Osteocyte (in vitro differentiated cells): ENCODE data around the gene GCDH. TPM values are rescaled to one million over a fixed set of nuclear protein-coding genes. Genes with fewer than 3 reads are reported as not detected.

ENCODE experiments used
- DNase-seq: peaks from one replicate; pipeline ENCODE4 v3.0.0; 2021; ENCODE audit warnings: mixed read lengths; ENCODE audit not compliant: unreplicated experiment; ENCODE audit errors: extremely low spot score
- H3K27ac Mint-ChIP-seq: one replicate; pipeline ENCODE4 v1.8.0; 2021; ENCODE audit warnings: mild to moderate bottlenecking, mixed read lengths; ENCODE audit not compliant: unreplicated experiment
- H3K27me3 Mint-ChIP-seq: one replicate; pipeline ENCODE4 v1.8.0; 2021; ENCODE audit warnings: mixed read lengths; ENCODE audit not compliant: unreplicated experiment
- H3K36me3 Mint-ChIP-seq: one replicate; pipeline ENCODE4 v1.8.0; 2021; ENCODE audit warnings: mixed read lengths; ENCODE audit not compliant: unreplicated experiment
- H3K4me1 Mint-ChIP-seq: one replicate; pipeline ENCODE4 v1.8.0; 2021; ENCODE audit warnings: mixed read lengths; ENCODE audit not compliant: unreplicated experiment
- H3K4me3 Mint-ChIP-seq: one replicate; pipeline ENCODE4 v1.8.0; 2021; ENCODE audit warnings: mild to moderate bottlenecking, moderate library complexity, mixed read lengths; ENCODE audit not compliant: unreplicated experiment
- H3K9me3 Mint-ChIP-seq: one replicate; pipeline ENCODE4 v1.8.0; 2021; ENCODE audit warnings: mixed read lengths; ENCODE audit not compliant: unreplicated experiment
- total RNA-seq: library from RNA; stranded (reverse); gene quantifications from 2 replicates; pipeline ENCODE4 v1.2.1, GENCODE V29; 2021
- TF ChIP-seq, protein P1 (sequence below): fragments of 200-600 bp; sonication (generic); IDR thresholded peaks from 2 replicates; pipeline ENCODE4 v1.5.0; 2021; ENCODE audit warnings: antibody characterized with exemption, mild to moderate bottlenecking, moderate library complexity

GCDH gene
- total RNA-seq, 1 donor from 2014 or later, result 23.1 TPM

DNA sequence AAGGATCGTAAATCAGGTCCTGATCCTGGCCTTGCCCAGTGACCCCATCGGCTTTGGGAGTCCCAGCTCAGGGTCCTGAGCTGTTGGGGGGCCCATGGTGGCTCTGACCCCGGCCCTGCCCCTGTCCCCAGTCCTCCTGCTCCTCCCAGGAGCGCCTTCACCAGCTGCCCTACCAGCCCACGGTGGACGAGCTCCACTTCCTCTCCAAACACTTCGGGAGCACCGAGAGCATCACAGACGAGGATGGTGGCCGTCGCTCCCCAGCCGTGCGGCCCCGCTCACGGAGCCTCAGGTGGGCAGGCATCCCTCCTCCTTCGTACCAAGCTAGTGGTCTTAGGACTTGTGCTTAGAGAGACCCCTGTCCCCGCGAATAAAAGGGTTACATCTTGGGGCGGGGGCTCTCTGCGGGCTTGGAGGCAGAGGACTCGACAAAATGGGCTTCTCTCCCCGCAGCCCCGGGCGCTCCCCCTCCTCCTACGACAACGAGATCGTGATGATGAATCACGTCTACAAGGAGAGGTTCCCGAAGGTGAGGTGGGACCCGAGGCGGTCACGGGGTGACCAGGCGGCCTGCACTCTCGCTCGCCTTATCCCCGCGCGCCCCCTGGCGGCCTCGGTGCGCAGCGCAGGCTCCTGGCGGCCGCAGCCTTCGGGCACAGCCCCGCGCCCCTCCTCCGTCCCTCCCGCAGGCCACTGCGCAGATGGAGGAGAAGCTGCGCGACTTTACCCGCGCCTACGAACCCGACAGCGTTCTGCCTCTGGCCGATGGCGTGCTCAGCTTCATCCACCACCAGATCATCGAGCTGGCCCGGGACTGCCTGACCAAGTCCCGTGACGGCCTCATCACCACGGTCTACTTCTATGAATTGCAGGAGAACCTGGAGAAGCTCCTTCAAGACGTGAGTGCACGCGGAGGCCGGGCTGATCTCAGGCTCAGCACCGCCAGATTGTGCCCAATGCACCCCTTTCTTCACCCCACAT, 43.5 kb upstream of the GCDH start:
- H3K9me3 Mint-ChIP-seq, result no peaks in the 10 kb centered on the region
- no peaks in the 10 kb centered on the region for H3K36me3 Mint-ChIP-seq
- peaks cover 12% of the 10 kb centered on the region for H3K27me3 Mint-ChIP-seq
- H3K4me1 Mint-ChIP-seq, result peaks cover 3% of the 10 kb centered on the region
- TF ChIP-seq, protein P1, sequence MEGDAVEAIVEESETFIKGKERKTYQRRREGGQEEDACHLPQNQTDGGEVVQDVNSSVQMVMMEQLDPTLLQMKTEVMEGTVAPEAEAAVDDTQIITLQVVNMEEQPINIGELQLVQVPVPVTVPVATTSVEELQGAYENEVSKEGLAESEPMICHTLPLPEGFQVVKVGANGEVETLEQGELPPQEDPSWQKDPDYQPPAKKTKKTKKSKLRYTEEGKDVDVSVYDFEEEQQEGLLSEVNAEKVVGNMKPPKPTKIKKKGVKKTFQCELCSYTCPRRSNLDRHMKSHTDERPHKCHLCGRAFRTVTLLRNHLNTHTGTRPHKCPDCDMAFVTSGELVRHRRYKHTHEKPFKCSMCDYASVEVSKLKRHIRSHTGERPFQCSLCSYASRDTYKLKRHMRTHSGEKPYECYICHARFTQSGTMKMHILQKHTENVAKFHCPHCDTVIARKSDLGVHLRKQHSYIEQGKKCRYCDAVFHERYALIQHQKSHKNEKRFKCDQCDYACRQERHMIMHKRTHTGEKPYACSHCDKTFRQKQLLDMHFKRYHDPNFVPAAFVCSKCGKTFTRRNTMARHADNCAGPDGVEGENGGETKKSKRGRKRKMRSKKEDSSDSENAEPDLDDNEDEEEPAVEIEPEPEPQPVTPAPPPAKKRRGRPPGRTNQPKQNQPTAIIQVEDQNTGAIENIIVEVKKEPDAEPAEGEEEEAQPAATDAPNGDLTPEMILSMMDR, result peak; percentile 100
- H3K27ac Mint-ChIP-seq, result no peak overlapping the region
- peak; percentile 96 for DNase-seq
- peak overlapping the region; percentile 44 for H3K4me3 Mint-ChIP-seq

DNA sequence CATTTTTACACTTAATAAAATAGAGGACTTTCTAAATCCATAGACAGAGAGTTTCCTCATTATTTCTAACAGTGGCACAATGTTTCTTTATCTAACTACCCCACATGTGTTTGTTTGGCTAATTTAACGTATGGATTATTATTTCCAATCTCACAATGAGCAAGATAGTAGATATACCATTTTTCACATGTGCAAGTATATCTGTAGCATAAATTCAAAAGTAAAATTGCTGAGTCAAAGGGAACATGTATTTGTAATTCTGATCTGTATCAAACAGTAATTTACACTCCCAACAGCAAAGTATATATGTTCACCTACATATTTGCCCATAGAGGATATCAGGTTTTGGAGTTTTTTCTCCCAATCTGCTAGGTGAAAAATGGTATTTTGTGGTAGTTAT, 34.3 kb upstream of the GCDH start:
- no peak for DNase-seq
- TF ChIP-seq, protein P1, result no peak
- no peak overlapping the region for H3K27ac Mint-ChIP-seq
- H3K9me3 Mint-ChIP-seq, result peaks cover 6% of the 10 kb centered on the region
- H3K27me3 Mint-ChIP-seq, result peaks cover 6% of the 10 kb centered on the region
- H3K4me3 Mint-ChIP-seq, result no peak overlapping the region
- no peaks in the 10 kb centered on the region for H3K4me1 Mint-ChIP-seq
- H3K36me3 Mint-ChIP-seq, result no peaks in the 10 kb centered on the region

DNA sequence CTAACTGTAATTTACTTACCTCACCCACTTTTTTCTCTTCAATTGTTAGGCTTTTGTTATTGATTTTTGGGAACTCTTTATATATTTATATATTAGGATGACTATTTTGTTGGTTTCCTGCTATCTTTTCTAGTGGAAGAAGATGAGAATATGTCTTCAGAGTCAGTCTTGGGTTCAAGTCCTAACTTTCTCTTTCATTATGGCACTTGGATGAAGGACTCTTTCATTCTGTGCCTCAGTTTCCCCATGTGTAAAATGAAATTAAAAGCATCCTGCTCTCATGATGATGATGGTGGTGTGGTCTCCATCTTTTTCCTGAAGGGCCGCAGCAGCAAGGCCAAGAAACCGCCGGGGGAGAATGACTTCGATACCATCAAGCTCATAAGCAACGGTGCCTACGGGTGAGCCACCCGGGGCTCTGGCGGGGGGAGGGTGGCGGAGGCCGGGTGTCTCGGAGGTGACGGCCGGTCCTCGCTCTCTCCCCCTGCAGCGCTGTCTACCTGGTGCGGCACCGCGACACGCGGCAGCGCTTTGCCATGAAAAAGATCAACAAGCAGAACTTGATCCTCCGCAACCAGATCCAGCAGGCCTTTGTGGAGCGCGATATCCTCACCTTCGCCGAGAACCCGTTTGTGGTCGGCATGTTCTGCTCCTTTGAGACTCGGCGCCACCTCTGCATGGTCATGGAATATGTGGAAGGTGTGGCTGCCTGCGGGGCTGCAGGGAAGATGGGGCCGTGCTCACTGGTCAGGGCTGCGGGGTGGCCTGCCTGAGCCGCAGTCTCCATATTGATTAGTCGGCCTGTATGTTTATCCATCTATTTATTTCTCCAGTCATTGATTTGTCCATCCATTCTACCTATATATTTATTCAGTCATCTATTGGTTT, 32.7 kb upstream of the GCDH start:
- H3K4me1 Mint-ChIP-seq, result no peaks in the 10 kb centered on the region
- DNase-seq, result no peak
- TF ChIP-seq, protein P1, result no peak
- H3K27ac Mint-ChIP-seq, result no peak overlapping the region
- peaks cover 6% of the 10 kb centered on the region for H3K9me3 Mint-ChIP-seq
- H3K4me3 Mint-ChIP-seq, result no peak overlapping the region
- no peaks in the 10 kb centered on the region for H3K36me3 Mint-ChIP-seq
- peaks cover 14% of the 10 kb centered on the region for H3K27me3 Mint-ChIP-seq

DNA sequence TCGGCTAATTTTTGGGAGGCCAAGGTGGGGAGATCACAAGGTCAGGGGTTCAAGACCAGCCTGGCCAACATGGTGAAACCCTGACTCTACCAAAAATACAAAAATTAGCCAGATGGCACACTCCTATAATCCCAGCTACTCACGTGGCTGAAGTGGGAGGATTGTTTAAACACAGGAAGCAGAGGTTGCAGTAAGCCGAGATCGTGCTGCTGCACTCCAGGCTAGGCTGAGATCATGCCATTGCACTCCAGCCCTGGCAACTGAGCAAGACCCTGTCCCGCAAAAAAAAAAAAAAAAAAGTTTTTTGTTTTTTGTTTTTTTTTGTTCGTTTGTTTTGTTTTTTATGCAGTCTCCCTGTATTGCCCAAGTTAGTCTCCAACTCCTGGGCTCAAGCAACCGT, 31.4 kb upstream of the GCDH start:
- Mint-ChIP-seq H3K36me3 (no peaks in the 10 kb centered on the region), H3K4me1 (no peaks in the 10 kb centered on the region), H3K4me3 (no peak overlapping the region), H3K27ac (no peak overlapping the region), H3K9me3 (peaks cover 6% of the 10 kb centered on the region), H3K27me3 (peaks cover 18% of the 10 kb centered on the region)
- no peak for DNase-seq
- TF ChIP-seq, protein P1, result no peak

DNA sequence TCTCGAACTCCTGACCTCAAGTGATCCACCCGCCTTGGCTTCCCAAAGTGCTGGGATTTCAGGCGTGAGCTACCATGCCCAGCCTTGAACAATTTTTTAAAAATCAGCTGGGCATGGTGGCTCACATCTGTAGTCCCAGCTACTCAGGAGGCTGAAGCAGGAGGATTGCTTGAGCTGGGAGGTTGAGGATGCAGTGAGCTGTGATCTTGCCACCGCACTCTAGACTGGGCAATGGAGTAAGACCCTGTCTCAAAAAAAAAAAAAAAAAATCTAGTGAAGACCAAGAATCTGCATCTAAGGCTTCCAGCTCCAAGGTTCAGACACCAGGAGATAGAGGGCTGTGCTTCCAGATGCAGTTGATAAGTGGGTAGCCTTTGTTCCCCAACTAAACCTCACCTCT, 26.8 kb upstream of the GCDH start:
- no peak for DNase-seq
- TF ChIP-seq, protein P1, result no peak
- H3K27me3 Mint-ChIP-seq, result peaks cover 14% of the 10 kb centered on the region
- H3K9me3 Mint-ChIP-seq, result no peaks in the 10 kb centered on the region
- no peak overlapping the region for H3K4me3 Mint-ChIP-seq
- peaks cover 5% of the 10 kb centered on the region for H3K4me1 Mint-ChIP-seq
- no peak overlapping the region for H3K27ac Mint-ChIP-seq
- H3K36me3 Mint-ChIP-seq, result no peaks in the 10 kb centered on the region
